T-helper 1 cell treated with Interleukin-12 subunit alpha and Interleukin-12 subunit beta and Interleukin-4 antibody, amounts not matched to agents 30 ng/mL and 1 ng/mL, for 36 hours (primary cell): Measurements from ENCODE around the gene MBP. TPM values are rescaled to one million over a fixed set of nuclear protein-coding genes. Genes with fewer than 3 reads are reported as not detected.
"Not testable (repeated sequence)": the region's sequence is repeated elsewhere in the genome, so short reads cannot be mapped to it uniquely, and the experiment has no call there.

Experiments
- intact Hi-C: fragments of 100-400 bp; cut with micrococcal nuclease; formaldehyde crosslinking; loops from one replicate; pipeline ENCODE4 v1.15.1; 2024
- total RNA-seq: library from RNA; stranded (reverse); gene quantifications from 2 replicates; pipeline ENCODE4 v1.2.3, GENCODE V29; 2022

Gene MBP
- total RNA-seq, 1 donor from 2014 or later: 92.0 TPM

GRCh38 chr18:77032181-77032701, 100.3 kb downstream of the MBP start:
- intact Hi-C loops: no loop called here

DNA sequence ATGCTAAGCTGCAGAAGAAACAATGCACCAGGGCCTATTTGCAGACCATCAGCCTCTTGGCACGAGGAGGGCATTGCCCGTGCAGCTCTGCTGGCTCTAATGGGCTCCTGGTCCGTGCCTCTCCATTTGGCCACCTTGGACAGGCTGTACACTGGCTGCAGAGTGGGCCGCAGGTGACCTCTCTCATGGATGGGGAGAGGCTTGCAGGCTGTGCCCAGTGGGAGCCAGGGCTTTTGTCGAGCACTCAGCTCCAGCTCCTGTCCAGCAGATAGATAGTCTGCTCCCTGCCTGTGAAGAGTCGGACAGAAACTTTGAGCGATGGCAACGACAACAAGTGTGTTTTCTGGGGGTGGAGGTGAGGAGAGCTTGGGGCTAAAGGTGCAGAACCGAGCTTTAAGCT, 100.9 kb downstream of the MBP start:
- intact Hi-C loops: no loop called here

- intact Hi-C loops: no loop called here
Observed at GRCh38 chr18:77030201-77030600, 102.4 kb downstream of the MBP start.

- intact Hi-C loops: loop anchor here (2.0 kb wide), 1 partner anchor 15 kb away; no protein-coding TSS in a partner anchor
Observed at GRCh38 chr18:77025831-77026363, 106.7 kb downstream of the MBP start.

DNA sequence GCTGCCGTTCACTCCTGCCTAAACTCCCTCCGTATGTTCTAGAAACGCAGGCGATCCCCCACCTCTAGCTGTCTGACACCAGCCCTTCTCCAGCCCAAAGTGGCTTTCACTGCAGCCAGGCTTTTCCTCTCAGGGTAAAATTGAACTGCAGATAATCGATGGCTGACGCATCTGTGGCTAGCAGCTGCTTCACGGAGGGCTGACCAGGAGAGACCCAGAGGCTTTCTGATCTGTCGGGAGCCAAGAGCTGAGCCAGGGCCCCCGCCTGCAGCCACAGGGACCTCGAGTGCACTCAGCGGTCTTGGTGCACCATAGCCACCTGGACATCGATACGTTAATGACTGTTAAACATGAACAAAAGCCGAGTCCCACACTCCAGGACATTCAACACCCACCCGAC, 107.5 kb downstream of the MBP start:
- intact Hi-C loops: no loop called here

DNA sequence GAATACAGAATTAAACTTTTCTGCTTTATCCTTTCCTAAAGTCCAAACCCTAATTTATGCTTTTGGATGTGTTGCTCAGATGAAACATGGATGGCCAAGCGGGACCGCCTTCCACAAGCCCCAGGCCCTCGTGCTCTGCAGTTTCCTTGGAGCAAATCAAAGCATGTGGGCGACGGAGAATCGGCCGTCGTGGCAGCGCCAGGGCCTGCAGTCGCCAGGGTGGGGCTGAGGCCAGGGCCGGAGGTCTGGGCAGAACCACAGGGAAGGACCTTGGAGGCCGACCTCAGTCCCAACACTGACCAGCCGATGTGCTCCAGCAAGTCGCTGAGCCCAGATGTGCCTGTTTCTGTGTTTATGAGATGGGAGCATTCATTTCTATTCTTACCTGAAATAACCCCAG, 108.1 kb downstream of the MBP start:
- intact Hi-C loops: no loop called here

DNA sequence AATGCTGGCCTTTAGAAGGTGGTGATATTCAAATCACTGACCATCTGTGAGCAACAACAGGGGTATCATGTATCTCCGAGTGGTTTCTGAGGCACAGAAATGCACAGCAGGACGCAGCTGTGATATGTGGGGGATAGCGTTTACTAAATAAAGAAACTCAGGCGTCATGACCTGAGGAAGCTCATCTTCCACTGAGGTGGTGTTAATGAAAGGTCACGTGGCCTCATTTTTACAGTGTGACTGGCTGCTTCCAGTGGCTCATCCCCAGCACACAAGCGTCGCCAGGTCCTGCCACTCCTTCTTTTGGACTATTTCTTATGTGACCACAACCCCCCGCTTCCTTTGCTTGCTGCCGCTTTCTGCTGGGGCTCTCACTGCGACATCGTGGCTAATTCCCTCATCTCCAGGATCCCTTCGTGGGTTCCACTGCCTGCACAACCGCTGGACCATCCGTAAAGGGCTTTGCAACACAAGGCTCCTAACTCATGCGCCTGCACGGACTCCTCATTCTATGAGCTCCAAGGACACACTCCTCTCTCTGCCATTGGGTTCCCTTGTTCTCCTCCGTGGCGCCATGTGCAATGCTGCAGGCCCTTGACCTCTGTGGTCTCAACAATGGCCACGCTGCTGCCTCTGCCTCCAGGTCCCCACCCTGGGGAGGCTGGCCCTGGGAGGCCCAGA, 109.3 kb downstream of the MBP start:
- intact Hi-C loops: no loop called here

GRCh38 chr18:77022556-77022955, 110.0 kb downstream of the MBP start:
- intact Hi-C loops: no loop called here

DNA sequence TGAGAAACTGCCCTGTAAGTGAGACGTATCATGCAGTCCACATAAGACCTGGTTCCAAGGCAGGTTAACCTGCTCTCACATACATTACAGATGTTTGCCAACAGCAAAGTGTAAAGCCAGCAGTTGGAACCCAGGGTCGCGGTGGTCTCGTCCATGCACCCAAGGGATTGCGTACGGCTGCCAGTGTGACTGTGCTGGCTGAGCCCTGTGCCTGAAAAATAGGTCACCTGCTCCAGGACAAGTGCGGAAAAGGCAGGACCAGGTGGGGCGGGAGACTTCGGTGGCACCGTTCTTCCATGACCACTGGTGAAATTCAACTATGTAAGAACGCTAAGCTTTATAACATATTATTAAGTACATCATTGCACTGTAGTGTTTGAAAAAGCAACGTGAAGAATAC, 110.5 kb downstream of the MBP start:
- intact Hi-C loops: no loop called here

DNA sequence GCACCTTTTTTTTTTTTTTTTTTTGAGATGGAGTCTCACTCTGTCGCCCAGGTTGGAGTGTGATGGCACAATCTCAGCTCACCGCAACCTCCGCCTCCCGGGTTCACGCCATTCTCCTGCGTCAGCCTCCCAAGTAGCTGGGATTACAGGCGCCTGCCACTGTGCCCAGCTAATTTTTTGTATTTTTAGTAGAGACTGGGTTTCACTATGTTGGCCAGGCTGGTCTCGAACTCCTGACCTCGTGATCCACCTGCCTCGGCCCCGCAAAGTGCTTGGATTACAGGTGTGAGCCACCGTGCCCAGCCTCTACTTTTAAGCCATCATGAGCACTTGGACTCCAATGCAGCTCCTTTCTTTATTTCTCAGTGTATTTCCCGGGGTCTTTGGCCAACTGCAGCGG, 111.1 kb downstream of the MBP start:
- intact Hi-C loops: not testable (repeated sequence)

DNA sequence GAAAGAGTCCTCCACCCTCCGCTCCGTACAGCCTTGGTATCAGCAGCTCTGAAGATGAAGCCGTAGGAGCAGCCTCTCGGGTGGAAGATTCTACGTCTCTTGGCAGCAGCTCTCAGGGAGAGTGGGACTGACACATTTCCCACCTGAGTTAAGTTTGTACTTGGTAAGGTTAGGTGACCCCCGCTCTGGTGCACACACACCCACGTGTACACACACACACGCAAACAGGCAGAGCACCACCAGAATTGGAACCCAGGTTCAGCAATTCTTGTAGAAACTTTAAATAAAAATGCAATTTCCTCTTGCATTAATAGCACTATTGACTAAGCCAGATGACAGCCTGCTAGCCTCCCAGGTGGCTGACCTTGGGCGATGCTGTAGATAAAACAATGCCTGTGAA, 111.5 kb downstream of the MBP start:
- intact Hi-C loops: no loop called here

DNA sequence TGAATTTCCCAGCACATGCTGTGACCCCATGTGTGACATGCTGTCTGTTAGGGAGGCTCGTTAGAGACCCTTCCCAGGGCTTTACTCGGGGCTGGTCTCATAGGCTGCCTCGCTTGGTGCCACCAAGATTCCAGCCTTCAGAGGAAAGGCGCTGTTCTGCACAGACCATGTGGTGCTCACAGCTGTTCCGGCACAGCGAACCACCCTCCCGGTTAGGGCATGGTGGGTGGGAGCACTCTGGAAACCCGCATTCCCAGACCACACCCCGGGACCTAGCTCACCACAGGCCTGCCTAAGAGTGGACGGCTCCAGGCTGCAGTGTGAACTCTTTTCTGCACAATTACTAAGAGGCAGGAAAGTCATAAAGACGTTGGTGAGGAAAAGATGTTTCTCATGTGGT, 112.0 kb downstream of the MBP start:
- intact Hi-C loops: no loop called here

GRCh38 chr18:77019641-77020040, 112.9 kb downstream of the MBP start:
- intact Hi-C loops: no loop called here

DNA sequence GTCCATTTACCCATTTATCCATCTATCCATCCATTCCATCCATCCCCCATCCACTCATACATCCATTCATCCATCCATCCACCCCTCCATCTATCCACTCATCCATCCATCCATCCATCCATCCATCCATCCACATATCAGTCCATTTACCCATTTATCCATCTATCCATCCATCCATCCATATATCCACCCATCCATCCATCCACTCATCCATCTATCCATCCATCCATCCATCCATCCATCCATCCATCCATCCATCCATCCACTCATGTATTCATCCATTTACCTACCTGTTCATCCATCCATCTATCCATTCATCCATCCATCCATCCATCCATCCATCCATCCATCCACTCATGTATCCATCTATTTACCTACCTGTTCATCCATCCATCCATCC, 113.9 kb downstream of the MBP start:
- intact Hi-C loops: not testable (repeated sequence)

DNA sequence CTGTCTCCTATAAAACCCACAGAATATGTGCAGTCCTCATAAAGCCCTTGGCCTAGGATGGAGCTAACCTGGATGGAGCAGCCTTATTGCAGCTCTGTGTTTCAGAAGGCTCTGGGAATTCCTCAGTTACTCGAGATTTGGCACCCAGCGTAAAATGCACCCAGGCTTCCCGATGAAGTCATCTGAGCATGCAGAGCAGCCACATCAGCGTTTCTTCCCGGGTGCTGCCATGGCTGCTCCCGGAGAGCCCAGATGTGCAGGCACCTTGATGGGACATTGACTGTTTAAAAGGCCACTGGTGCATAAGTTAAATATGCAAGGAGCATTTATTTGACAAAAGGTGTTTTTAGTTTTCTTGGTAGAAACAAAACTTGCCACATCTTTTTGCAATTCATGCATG, 115.2 kb downstream of the MBP start:
- intact Hi-C loops: no loop called here

DNA sequence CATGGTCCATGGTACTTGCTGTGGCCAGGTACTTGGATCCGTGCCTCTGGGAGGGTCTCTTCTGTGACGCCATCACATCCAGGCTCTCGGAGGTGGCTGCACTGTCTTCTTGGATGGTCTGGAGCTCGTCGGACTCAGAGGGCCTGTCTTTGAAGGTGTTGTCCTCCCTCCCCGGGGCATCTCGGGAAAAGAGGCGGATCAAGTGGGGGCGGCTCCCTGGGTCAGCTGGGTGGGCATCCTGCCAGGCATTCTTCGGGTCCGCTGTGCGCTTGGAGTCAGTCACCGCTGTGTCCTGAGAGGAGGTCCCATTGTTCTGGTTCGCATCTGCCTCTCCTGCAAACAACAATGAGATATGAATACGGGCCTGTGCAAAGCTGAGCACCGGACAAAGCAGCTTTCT, 115.6 kb downstream of the MBP start:
- intact Hi-C loops: no loop called here

DNA sequence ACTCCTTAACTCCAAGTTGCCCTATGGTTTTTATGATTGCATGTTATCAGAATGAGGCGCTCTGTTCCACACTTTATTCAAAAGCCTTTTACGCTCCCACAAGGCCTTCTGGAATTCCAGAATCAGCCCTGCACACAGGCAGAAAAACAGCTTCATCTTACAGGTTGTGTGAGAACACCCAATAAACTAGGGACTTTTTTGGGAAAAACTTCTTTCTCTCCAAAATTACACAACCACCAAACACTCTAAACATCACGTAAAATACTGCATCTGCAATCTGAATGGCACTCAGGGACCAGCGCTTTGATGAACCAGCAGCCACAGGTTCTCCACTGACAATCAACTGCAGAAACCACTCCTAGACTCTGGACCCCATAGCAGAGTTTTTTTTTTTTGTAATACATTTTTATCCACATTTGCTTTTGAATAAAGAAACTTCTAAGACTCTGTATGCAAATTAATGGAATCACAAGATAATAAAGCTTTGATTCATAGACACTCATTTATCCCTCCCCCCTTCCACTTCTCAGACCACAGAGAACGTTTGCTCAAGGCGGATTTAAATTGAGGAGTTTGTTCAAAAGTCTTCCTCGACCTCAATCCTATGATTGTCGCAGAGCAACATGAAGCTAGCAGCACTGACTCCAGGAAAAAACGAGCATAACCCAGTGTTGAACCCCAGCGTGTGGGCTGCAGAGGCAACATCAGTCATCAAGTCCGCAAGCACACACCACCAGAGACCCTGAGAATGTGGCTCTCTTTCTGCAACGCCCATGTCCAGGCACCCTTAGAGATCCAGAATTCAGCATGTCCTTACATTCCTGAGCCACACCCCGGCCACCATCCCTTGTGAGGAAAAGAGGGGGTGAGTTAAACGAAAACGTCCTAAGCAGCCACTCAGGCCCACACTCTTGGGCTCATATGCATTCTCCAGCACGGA, 116.5 kb downstream of the MBP start:
- intact Hi-C loops: no loop called here

DNA sequence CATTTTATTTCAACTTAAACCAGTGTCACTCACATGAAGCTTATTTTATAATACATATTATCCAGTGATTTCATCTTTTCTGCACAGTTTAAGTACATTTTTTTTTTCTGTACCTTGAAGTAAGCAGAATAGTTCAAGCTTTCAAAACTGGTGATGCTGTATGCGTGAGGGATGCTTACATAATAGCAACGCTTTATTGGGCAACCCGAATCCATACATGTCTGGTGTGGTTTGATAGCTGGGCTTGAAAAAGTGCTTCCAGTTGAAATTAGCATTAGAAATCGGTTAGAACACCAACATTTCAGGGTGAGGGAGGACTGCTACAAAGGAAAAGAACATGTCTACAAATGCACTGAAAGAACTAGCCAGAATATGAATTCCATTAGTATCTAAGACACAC, 117.4 kb downstream of the MBP start:
- intact Hi-C loops: no loop called here

DNA sequence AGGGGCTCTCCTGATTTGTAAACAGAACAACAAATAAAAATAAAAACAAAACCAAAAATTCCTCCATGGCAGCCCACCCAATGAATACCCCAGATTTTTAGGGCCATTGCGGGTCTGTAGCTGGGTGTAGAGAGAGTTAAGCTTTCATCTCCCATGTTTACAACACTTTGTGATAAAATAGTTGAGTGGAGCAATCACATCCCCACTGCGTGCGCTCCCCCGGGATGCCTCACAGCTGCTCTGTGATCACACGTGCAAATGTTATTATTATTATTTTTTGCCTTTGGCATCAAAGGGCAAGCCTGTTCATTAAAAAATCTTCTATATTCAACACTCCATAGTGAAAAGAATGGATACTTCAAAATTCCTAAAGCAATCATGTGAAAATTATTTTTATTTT, 118.0 kb downstream of the MBP start:
- intact Hi-C loops: no loop called here

- intact Hi-C loops: no loop called here
Observed at GRCh38 chr18:77013811-77014521, 118.6 kb downstream of the MBP start.

DNA sequence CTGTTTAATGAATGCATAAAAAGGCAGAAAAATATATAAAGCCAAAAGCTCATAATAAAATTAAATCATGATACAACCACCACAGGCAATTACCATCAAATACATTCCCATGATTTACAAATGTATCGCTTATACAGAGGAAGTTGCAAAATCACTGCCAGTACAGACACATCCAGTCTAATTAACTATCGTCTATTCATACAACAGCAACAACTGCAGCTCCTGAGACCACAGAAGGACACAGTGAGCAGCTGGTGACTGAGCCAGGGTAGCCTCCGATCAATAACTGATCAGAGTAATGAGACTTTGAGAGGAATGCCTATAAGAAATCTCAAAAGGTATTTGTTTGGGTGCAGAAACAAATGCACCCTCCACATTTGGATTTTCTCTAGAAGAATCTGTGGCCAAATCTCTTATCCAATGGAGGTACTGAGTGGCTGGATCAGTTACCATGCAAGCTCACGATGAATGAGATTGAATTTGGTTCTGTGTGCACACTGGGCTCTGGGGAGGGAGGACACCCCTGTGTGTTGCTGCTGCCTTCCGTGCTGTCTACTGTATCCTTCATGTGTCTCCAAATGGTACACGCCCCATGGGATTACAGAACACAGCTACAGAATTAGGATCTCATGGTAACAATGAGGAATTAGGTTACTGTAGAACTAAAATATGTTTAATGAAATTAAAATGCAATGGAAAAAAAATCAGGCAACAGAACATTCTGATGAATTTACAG, 119.6 kb downstream of the MBP start:
- intact Hi-C loops: no loop called here
